Activated naive CD8-positive, alpha-beta T cell treated with anti-CD3 and anti-CD28 coated beads, Interleukin-2, amount 50 U/mL, for 24 hours (primary cell): ENCODE data around the gene ANGEL2.
"Not testable (repeated sequence)": the region's sequence is repeated elsewhere in the genome, so short reads cannot be mapped to it uniquely, and the experiment has no call there.

Experiments
- ATAC-seq: fragments of 150-1000 bp; cut with Tn5 transposase; one replicate; pipeline ENCODE4 v1.10.0; 2021
- DNase-seq: peaks from one replicate; pipeline ENCODE4 v3.0.0; 2021
- H3K27ac Mint-ChIP-seq: one replicate; pipeline ENCODE4 v1.8.0; 2021; ENCODE audit warnings: mild to moderate bottlenecking, mixed read lengths
- H3K27me3 Mint-ChIP-seq: one replicate; pipeline ENCODE4 v1.8.0; 2021; ENCODE audit warnings: mixed read lengths
- H3K36me3 Mint-ChIP-seq: one replicate; pipeline ENCODE4 v1.8.0; 2021; ENCODE audit warnings: low read depth, mixed read lengths
- H3K4me1 Mint-ChIP-seq: one replicate; pipeline ENCODE4 v1.8.0; 2021; ENCODE audit warnings: mixed read lengths
- H3K4me3 Mint-ChIP-seq: one replicate; pipeline ENCODE4 v1.8.0; 2021; ENCODE audit warnings: mild to moderate bottlenecking, moderate library complexity, mixed read lengths
- H3K9me3 Mint-ChIP-seq: one replicate; pipeline ENCODE4 v1.8.0; 2021; ENCODE audit warnings: mixed read lengths

ANGEL2 gene

GRCh38 chr1:213015099-213016050 lies at the start of gene ANGEL2:
ANGEL2 (minus strand) TSS chr1:213015867; CDS start chr1:213015671, 196 bp downstream.
- Mint-ChIP-seq H3K27me3 (no peaks in the 10 kb centered on the region), H3K9me3 (no peaks in the 10 kb centered on the region), H3K27ac (peak within 1 kb of the TSS; percentile 97), H3K36me3 (peaks cover 15% of the 10 kb centered on the region), H3K4me1 (peaks cover 30% of the 10 kb centered on the region), H3K4me3 (peak within 1 kb of the TSS; percentile 95)
- peak; percentile 97 for ATAC-seq
- DNase-seq: peak; percentile 93

- no peak overlapping the region for H3K27ac Mint-ChIP-seq
- DNase-seq (no peak), ATAC-seq (no peak)
- peaks cover 5% of the 10 kb centered on the region for H3K4me1 Mint-ChIP-seq
- H3K27me3 Mint-ChIP-seq: no peaks in the 10 kb centered on the region
- peaks cover 4% of the 10 kb centered on the region for H3K9me3 Mint-ChIP-seq
- peaks cover 5% of the 10 kb centered on the region for H3K36me3 Mint-ChIP-seq
- H3K4me3 Mint-ChIP-seq: no peak overlapping the region
Measured at GRCh38 chr1:213061263-213061662, 45.6 kb upstream of the ANGEL2 start.

GRCh38 chr1:213060836-213061235 lies 45.2 kb upstream of the ANGEL2 start:
- Mint-ChIP-seq H3K9me3 (peaks cover 4% of the 10 kb centered on the region), H3K36me3 (peaks cover 5% of the 10 kb centered on the region), H3K4me1 (peaks cover 5% of the 10 kb centered on the region), H3K4me3 (no peak overlapping the region), H3K27ac (no peak overlapping the region), H3K27me3 (no peaks in the 10 kb centered on the region)
- ATAC-seq (no peak), DNase-seq (no peak)

GRCh38 chr1:213057264-213058059 lies 41.8 kb upstream of the ANGEL2 start:
- Mint-ChIP-seq H3K4me1 (peaks cover 12% of the 10 kb centered on the region), H3K4me3 (no peak overlapping the region), H3K27ac (no peak overlapping the region), H3K9me3 (peaks cover 4% of the 10 kb centered on the region), H3K27me3 (no peaks in the 10 kb centered on the region), H3K36me3 (peaks cover 8% of the 10 kb centered on the region)
- ATAC-seq: no peak
- no peak for DNase-seq

- ATAC-seq (no peak), DNase-seq (no peak)
- peaks cover 17% of the 10 kb centered on the region for H3K4me1 Mint-ChIP-seq
- no peaks in the 10 kb centered on the region for H3K27me3 Mint-ChIP-seq
- H3K36me3 Mint-ChIP-seq: peaks cover 6% of the 10 kb centered on the region
- H3K9me3 Mint-ChIP-seq: peaks cover 4% of the 10 kb centered on the region
- no peak overlapping the region for H3K27ac Mint-ChIP-seq
- no peak overlapping the region for H3K4me3 Mint-ChIP-seq
Measured at GRCh38 chr1:213055767-213056166, 40.1 kb upstream of the ANGEL2 start.

GRCh38 chr1:213054733-213055591 lies 39.3 kb upstream of the ANGEL2 start:
- Mint-ChIP-seq H3K36me3 (peaks cover 8% of the 10 kb centered on the region), H3K4me1 (peaks cover 25% of the 10 kb centered on the region), H3K27me3 (peaks cover 3% of the 10 kb centered on the region), H3K27ac (no peak overlapping the region), H3K4me3 (no peak overlapping the region), H3K9me3 (peaks cover 10% of the 10 kb centered on the region)
- ATAC-seq (no peak), DNase-seq (no peak)

- Mint-ChIP-seq H3K27ac (no peak overlapping the region), H3K4me3 (no peak overlapping the region), H3K9me3 (peaks cover 9% of the 10 kb centered on the region), H3K27me3 (peaks cover 5% of the 10 kb centered on the region), H3K4me1 (peaks cover 27% of the 10 kb centered on the region), H3K36me3 (peaks cover 7% of the 10 kb centered on the region)
- ATAC-seq (no peak), DNase-seq (no peak)
Measured at GRCh38 chr1:213054142-213054541, 38.5 kb upstream of the ANGEL2 start.

- Mint-ChIP-seq H3K36me3 (peaks cover 5% of the 10 kb centered on the region), H3K4me3 (no peak overlapping the region), H3K27me3 (peaks cover 12% of the 10 kb centered on the region), H3K4me1 (peaks cover 30% of the 10 kb centered on the region), H3K27ac (no peak overlapping the region), H3K9me3 (peaks cover 7% of the 10 kb centered on the region)
- no peak for ATAC-seq
- DNase-seq: no peak
Measured at GRCh38 chr1:213053455-213053854, 37.8 kb upstream of the ANGEL2 start.

- DNase-seq (no peak), ATAC-seq (no peak)
- peaks cover 7% of the 10 kb centered on the region for H3K9me3 Mint-ChIP-seq
- peaks cover 5% of the 10 kb centered on the region for H3K36me3 Mint-ChIP-seq
- H3K27me3 Mint-ChIP-seq: peaks cover 22% of the 10 kb centered on the region
- H3K4me1 Mint-ChIP-seq: peaks cover 29% of the 10 kb centered on the region
- H3K4me3 Mint-ChIP-seq: peak overlapping the region; percentile 99
- peak overlapping the region; percentile 88 for H3K27ac Mint-ChIP-seq
Measured at GRCh38 chr1:213051881-213052202, 36.2 kb upstream of the ANGEL2 start.

- peak within 1 kb of the TSS; percentile 90 for H3K27ac Mint-ChIP-seq
- peaks cover 22% of the 10 kb centered on the region for H3K27me3 Mint-ChIP-seq
- peaks cover 7% of the 10 kb centered on the region for H3K9me3 Mint-ChIP-seq
- H3K4me1 Mint-ChIP-seq: peaks cover 29% of the 10 kb centered on the region
- DNase-seq (peak; percentile 85), ATAC-seq (peak; percentile 98)
- peak within 1 kb of the TSS; percentile 99 for H3K4me3 Mint-ChIP-seq
- H3K36me3 Mint-ChIP-seq: peaks cover 5% of the 10 kb centered on the region
Measured at GRCh38 chr1:213051127-213051880, 35.6 kb upstream of the ANGEL2 start, which contains the start of gene RPS6KC1. RPS6KC1 (plus strand) TSS chr1:213051241; CDS start chr1:213051405, 164 bp downstream.

GRCh38 chr1:213050745-213051126 lies 35.1 kb upstream of the ANGEL2 start:
- Mint-ChIP-seq H3K27me3 (peaks cover 22% of the 10 kb centered on the region), H3K36me3 (peaks cover 5% of the 10 kb centered on the region), H3K27ac (peak overlapping the region; percentile 90), H3K4me3 (peak overlapping the region; percentile 99), H3K9me3 (peaks cover 7% of the 10 kb centered on the region), H3K4me1 (peaks cover 29% of the 10 kb centered on the region)
- DNase-seq: no peak
- peak; percentile 21 for ATAC-seq

GRCh38 chr1:213049232-213049631 lies 33.6 kb upstream of the ANGEL2 start:
- ATAC-seq (no peak), DNase-seq (no peak)
- Mint-ChIP-seq H3K27ac (no peak overlapping the region), H3K4me1 (peaks cover 29% of the 10 kb centered on the region), H3K4me3 (no peak overlapping the region), H3K27me3 (peaks cover 22% of the 10 kb centered on the region), H3K36me3 (peaks cover 5% of the 10 kb centered on the region), H3K9me3 (peaks cover 7% of the 10 kb centered on the region)

- H3K27ac Mint-ChIP-seq, ATAC-seq, H3K9me3 Mint-ChIP-seq, H3K4me3 Mint-ChIP-seq, H3K36me3 Mint-ChIP-seq, DNase-seq: not testable (repeated sequence)
- peaks cover 20% of the 10 kb centered on the region for H3K4me1 Mint-ChIP-seq
- peaks cover 22% of the 10 kb centered on the region for H3K27me3 Mint-ChIP-seq
Measured at GRCh38 chr1:213045321-213046226, 29.9 kb upstream of the ANGEL2 start.
